HepG2 (cell line): ENCODE data around the gene MAP3K3. TPM values are rescaled to one million over a fixed set of nuclear protein-coding genes. Genes with fewer than 3 reads are reported as not detected.

Experiments used
- ATAC-seq: fragments of 200-7000 bp; cut with Tn5 transposase; 3 replicates; pipeline ENCODE4 v1.9.1; 2020; ENCODE audit warnings: mild to moderate bottlenecking, moderate library complexity
- BruUV-seq: library from RNA; stranded (reverse); fragments of 400-500 nt; replicated peaks from 2 replicates; lab custom pipeline; 2021; lab: Mats Ljungman, UMichigan
- CTCF ChIA-PET: fragments of 300-600 bp; formaldehyde crosslinking; extraction: SDS; loops from one replicate; lab custom pipeline; 2021; ENCODE audit warnings: low total read pairs, inconsistent platforms, low intra/inter-chr PET ratio; lab: Yijun Ruan, JAX
- POLR2A ChIA-PET: fragments of 350-600 bp; sonication (Branson Sonifier 250); formaldehyde crosslinking; loops from one replicate; lab custom pipeline; 2020; ENCODE audit warnings: antibody characterized with exemption, inconsistent platforms; lab: Yijun Ruan, JAX
- DNase-seq: peaks from one replicate; pipeline ENCODE4 v3.0.0-alpha.2; 2015; ENCODE audit warnings: low spot score
- FAIRE-seq: peaks from 3 replicates; lab custom pipeline; 2011; peaks lifted over from hg19 to GRCh38; lab: Jason Lieb, UNC
- H2AFZ ChIP-seq: one replicate; pipeline ENCODE4 v1.6.1; 2011; ENCODE audit warnings: low read length, inconsistent platforms
- H3K27ac ChIP-seq: fragments of 300-600 bp; 3 replicates; pipeline ENCODE4 v1.8.0; 2011; ENCODE audit warnings: mixed run types, mild to moderate bottlenecking, mixed read lengths, low read length, inconsistent platforms; ENCODE audit not compliant: insufficient read depth; ENCODE audit errors: extremely low read length
- H3K27me3 ChIP-seq, 2 experiments: fragments of 200-600 bp in 1 of 2; 2 replicates in 1 of 2; 3 replicates in 1 of 2; pipeline versions ENCODE4 v1.6.0 to v1.8.0; 2011; ENCODE audit warnings: low read length in 2 of 2, mild to moderate bottlenecking in 2 of 2, moderate library complexity in 2 of 2, inconsistent platforms in 1 of 2; ENCODE audit not compliant: insufficient read depth in 2 of 2, control insufficient read depth in 1 of 2
- H3K36me3 ChIP-seq, 2 experiments: fragments of 200-600 bp in 1 of 2; replicated peaks in 1 of 2; 2 replicates in 1 of 2; 3 replicates in 1 of 2; pipeline versions ENCODE4 v1.5.1 to v1.8.0; 2011; ENCODE audit warnings: low read length in 2 of 2, inconsistent platforms in 1 of 2; ENCODE audit not compliant: insufficient read depth in 2 of 2, control insufficient read depth in 1 of 2
- H3K4me1 ChIP-seq: 2 replicates; pipeline ENCODE4 v1.5.1; 2012; ENCODE audit warnings: low read length, inconsistent platforms; ENCODE audit not compliant: insufficient read depth
- H3K4me2 ChIP-seq: 2 replicates; pipeline ENCODE4 v1.6.0; 2011; ENCODE audit warnings: low read depth, low read length, inconsistent platforms
- H3K4me3 ChIP-seq, 3 experiments: fragments of 200-600 bp in 1 of 3; sonication (generic), shearing (Covaris generic) in 1 of 3; replicated peaks in 1 of 3; 2 replicates each; pipeline ENCODE4 v1.5.1; 2011 to 2016; ENCODE audit warnings: low read length in 3 of 3, inconsistent platforms in 2 of 3, low read depth in 2 of 3, mild to moderate bottlenecking in 2 of 3, control low read depth in 1 of 3, mixed read lengths in 1 of 3; ENCODE audit not compliant: insufficient read depth in 1 of 3
- H3K79me2 ChIP-seq: one replicate; pipeline ENCODE4 v1.6.1; 2011; ENCODE audit warnings: low read length, inconsistent platforms; ENCODE audit not compliant: insufficient read depth
- H3K9ac ChIP-seq: 2 replicates; pipeline ENCODE4 v1.6.0; 2011; ENCODE audit warnings: mild to moderate bottlenecking, low read depth, low read length, inconsistent platforms; ENCODE audit not compliant: insufficient read depth
- H3K9me3 ChIP-seq: 2 replicates; pipeline ENCODE4 v1.5.1; 2012; ENCODE audit warnings: mild to moderate bottlenecking, low read length
- H4K20me1 ChIP-seq: 2 replicates; pipeline ENCODE4 v1.6.0; 2011; ENCODE audit warnings: inconsistent platforms, mild to moderate bottlenecking, low read length, moderate library complexity; ENCODE audit not compliant: insufficient read depth
- JDP2 ChIP-seq: sonication (generic); formaldehyde crosslinking; IDR thresholded peaks from 2 replicates; pipeline ENCODE4 v1.8.1; 2022; ENCODE audit warnings: missing genetic modification reagents, borderline replicate concordance
- NCOA5 ChIP-seq: sonication (generic); formaldehyde crosslinking; IDR thresholded peaks from 2 replicates; pipeline ENCODE4 v1.4.0; 2020; ENCODE audit warnings: missing genetic modification reagents
- ZBTB21 ChIP-seq: sonication (generic); formaldehyde crosslinking; IDR thresholded peaks from 2 replicates; pipeline ENCODE4 v1.4.0; 2020; ENCODE audit warnings: missing genetic modification reagents
- ZNF138 ChIP-seq: sonication (generic); formaldehyde crosslinking; IDR thresholded peaks from 2 replicates; pipeline ENCODE4 v1.5.0; 2020; ENCODE audit warnings: mild to moderate bottlenecking, low read depth, missing genetic modification reagents
- ZNF3 ChIP-seq: IDR thresholded peaks from 2 replicates; pipeline ENCODE4 v1.7.0; 2017; ENCODE audit warnings: inconsistent platforms
- WGBS: methylation state at CpG from one replicate; pipeline ENCODE4 v1.1.6; 2017; ENCODE audit warnings: low lambda C conversion rate; 5-methylcytosine and 5-hydroxymethylcytosine counted together
- in situ Hi-C: cut with HindIII; loops from 2 replicates; pipeline ENCODE4 v1.10.0; 2017; ENCODE audit warnings: low pct_unique_long_range_greater_than_20kb; ENCODE audit not compliant: extremely low pct_ligation_motif_present
- intact Hi-C: fragments of 100-400 bp; cut with micrococcal nuclease; formaldehyde crosslinking; loops from one replicate; pipeline ENCODE4 v1.10.0; 2022; ENCODE audit not compliant: unreplicated experiment
- polyA plus RNA-seq, 8 experiments: library from polyadenylated mRNA; depleted of rRNA in 3 of 8; stranded (reverse) in 7 of 8; unstranded in 1 of 8; fragments of >200 nt; fragmentation: Illumina TruSeq in 4 of 8; extraction: Trizol in 4 of 8; gene quantifications; 2 replicates each; pipeline versions ENCODE4 v1.2.1 to v1.2.3, GENCODE V29; 2011 to 2016; ENCODE audit warnings: low read depth in 4 of 8, missing spikeins in 1 of 8, mixed read lengths in 1 of 8; ENCODE audit not compliant: insufficient read depth in 1 of 8
- total RNA-seq, 5 experiments: library from RNA; depleted of rRNA; stranded (reverse); fragments of >200 nt; fragmentation: Illumina TruSeq; extraction: Trizol; gene quantifications; 2 replicates each; pipeline ENCODE4 v1.2.3, GENCODE V29; 2016; ENCODE audit warnings: low read depth in 1 of 5
- TF ChIP-seq, protein P1 (sequence below): sonication (generic); formaldehyde crosslinking; IDR thresholded peaks from 2 replicates; pipeline ENCODE4 v1.8.1; 2022; ENCODE audit warnings: low read depth, mild to moderate bottlenecking, missing genetic modification reagents
- TF ChIP-seq, protein P2 (sequence below): sonication (generic); formaldehyde crosslinking; IDR thresholded peaks from 2 replicates; pipeline ENCODE4 v1.8.1; 2023; ENCODE audit warnings: missing genetic modification reagents, inconsistent platforms, borderline replicate concordance

MAP3K3 gene
- total and polyA plus RNA-seq, 2 of the 13 experiments (the other 11 are each of a cell fraction or from before 2014, with no cell fraction given): 17.7 to 21.8 TPM

DNA sequence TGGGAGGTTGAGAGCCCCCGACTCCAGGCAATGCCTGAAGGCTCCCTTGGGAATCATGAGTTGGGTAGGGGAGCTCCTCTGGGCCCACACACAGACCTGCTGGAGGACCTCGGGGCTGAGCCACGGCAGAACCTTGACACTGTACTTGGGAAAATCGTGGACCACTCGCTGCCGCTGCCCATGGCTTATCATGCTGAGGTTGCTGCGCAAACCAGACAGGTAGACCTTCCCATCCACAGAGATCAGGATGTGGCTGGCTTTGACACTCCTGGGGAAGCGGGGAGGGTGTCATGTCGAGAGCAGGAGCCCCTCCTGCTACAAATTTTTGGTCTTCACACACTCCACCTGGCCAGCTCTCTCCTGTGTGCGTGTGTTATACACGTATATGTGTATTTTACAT is 84.9 kb downstream of the MAP3K3 start:
- ATAC-seq (no peak), DNase-seq (no peak)
- H2AFZ ChIP-seq: no peak overlapping the region
- H3K27ac ChIP-seq: no peak overlapping the region
- intact Hi-C loops: no loop called here
- H3K27me3 ChIP-seq: no peaks in the 10 kb centered on the region
- H3K4me3 ChIP-seq: no peak overlapping the region
- H4K20me1 ChIP-seq: no peaks in the 10 kb centered on the region
- CTCF ChIA-PET: no interaction called here
- H3K4me1 ChIP-seq: no peaks in the 10 kb centered on the region
- no peak overlapping the region for H3K9ac ChIP-seq
- no peaks in the 10 kb centered on the region for H3K9me3 ChIP-seq
- TF ChIP-seq NCOA5 (CRISPR knock-in tag): no peak
- no peak for TF ChIP-seq ZNF3 (CRISPR knock-in tag)
- TF ChIP-seq JDP2 (CRISPR knock-in tag): no peak
- no peak for TF ChIP-seq ZNF138 (CRISPR knock-in tag)
- TF ChIP-seq, protein P1, sequence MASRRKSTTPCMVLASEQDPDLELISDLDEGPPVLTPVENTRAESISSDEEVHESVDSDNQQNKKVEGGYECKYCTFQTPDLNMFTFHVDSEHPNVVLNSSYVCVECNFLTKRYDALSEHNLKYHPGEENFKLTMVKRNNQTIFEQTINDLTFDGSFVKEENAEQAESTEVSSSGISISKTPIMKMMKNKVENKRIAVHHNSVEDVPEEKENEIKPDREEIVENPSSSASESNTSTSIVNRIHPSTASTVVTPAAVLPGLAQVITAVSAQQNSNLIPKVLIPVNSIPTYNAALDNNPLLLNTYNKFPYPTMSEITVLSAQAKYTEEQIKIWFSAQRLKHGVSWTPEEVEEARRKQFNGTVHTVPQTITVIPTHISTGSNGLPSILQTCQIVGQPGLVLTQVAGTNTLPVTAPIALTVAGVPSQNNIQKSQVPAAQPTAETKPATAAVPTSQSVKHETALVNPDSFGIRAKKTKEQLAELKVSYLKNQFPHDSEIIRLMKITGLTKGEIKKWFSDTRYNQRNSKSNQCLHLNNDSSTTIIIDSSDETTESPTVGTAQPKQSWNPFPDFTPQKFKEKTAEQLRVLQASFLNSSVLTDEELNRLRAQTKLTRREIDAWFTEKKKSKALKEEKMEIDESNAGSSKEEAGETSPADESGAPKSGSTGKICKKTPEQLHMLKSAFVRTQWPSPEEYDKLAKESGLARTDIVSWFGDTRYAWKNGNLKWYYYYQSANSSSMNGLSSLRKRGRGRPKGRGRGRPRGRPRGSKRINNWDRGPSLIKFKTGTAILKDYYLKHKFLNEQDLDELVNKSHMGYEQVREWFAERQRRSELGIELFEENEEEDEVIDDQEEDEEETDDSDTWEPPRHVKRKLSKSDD (CRISPR knock-in tag): no peak
- TF ChIP-seq ZBTB21 (CRISPR knock-in tag): no peak
- TF ChIP-seq, protein P2, sequence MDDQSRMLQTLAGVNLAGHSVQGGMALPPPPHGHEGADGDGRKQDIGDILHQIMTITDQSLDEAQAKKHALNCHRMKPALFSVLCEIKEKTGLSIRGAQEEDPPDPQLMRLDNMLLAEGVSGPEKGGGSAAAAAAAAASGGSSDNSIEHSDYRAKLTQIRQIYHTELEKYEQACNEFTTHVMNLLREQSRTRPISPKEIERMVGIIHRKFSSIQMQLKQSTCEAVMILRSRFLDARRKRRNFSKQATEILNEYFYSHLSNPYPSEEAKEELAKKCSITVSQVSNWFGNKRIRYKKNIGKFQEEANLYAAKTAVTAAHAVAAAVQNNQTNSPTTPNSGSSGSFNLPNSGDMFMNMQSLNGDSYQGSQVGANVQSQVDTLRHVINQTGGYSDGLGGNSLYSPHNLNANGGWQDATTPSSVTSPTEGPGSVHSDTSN (CRISPR knock-in tag): no peak
- TF ChIP-seq, all 625 proteins: peak for 0
- peaks cover 9 to 24% of the 10 kb centered on the region in 2 experiments; a peak in 4 of 5 replicates for H3K36me3 ChIP-seq
- no peaks in the 10 kb centered on the region for H3K79me2 ChIP-seq
- POLR2A ChIA-PET: no interaction called here
- FAIRE-seq: no peak
- BruUV-seq: no TSS peak
- in situ Hi-C loops: no loop called here
- no peak overlapping the region for H3K4me2 ChIP-seq
- WGBS: 94% methylated on average over 11 of the region's 11 CpGs
